ENCODE data around the gene CCR9. TPM values are rescaled to one million over a fixed set of nuclear protein-coding genes. Genes with fewer than 3 reads are reported as not detected.

Gene CCR9
- total RNA-seq, 2 donors from 2014 or later, result 0.13 TPM; not detected in 1

DNA sequence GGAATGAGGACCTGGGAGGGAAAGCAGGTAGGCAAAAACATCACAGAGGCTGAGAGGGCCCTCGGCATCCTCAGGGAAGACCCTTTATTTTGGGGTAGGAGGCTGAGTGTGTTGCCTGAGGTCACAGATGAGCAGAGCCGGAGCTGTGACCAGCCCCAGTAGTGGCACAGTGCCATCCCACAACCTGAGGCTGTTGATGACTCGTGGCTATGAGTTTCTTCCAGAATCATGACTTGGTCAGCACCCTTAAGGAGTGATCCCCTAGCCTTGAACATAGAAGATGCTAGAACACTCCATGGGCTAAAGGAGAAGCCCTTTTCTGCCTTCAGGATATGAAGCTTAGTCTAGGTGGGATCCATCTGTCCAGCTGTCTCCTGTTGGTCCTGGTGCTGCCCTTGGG is 37.4 kb downstream of the CCR9 start:
- DNase-seq, result no peak
- Histone ChIP-seq H3K9ac (ENCODE audit: low read depth in 2 of 2, low read length in 2 of 2) (no peak overlapping the region), H3K27ac (no peak overlapping the region), H3K4me1 (no peaks in the 10 kb centered on the region), H3K9me3 (no peaks in the 10 kb centered on the region), H3K36me3 (no peaks in the 10 kb centered on the region), H3K4me3 (no peak overlapping the region), H3K27me3 (no peaks in the 10 kb centered on the region)
- TF ChIP-seq, protein P1, sequence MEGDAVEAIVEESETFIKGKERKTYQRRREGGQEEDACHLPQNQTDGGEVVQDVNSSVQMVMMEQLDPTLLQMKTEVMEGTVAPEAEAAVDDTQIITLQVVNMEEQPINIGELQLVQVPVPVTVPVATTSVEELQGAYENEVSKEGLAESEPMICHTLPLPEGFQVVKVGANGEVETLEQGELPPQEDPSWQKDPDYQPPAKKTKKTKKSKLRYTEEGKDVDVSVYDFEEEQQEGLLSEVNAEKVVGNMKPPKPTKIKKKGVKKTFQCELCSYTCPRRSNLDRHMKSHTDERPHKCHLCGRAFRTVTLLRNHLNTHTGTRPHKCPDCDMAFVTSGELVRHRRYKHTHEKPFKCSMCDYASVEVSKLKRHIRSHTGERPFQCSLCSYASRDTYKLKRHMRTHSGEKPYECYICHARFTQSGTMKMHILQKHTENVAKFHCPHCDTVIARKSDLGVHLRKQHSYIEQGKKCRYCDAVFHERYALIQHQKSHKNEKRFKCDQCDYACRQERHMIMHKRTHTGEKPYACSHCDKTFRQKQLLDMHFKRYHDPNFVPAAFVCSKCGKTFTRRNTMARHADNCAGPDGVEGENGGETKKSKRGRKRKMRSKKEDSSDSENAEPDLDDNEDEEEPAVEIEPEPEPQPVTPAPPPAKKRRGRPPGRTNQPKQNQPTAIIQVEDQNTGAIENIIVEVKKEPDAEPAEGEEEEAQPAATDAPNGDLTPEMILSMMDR (IDR thresholded peaks at IDR 0.05), result no peak
- intact Hi-C loops (cut with DNase I), result no loop called here

DNA sequence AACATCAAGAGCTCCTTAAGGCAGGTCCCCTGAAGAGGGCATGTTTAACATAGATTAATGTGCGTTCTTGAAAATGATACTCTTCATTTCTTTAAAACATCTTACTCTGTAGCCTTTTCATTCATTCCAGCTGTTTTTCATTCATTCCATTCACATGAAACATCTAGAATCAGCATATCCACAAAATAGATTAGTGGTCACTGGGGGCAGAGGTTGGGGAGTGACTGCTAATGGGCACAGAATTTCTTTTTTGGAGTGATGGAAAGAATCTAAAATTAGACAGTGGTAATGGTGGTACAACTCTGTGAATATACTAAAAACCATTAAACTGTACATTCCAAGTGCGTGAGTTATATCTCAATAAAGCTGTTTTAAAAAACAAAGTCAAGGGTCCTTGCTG is 41.5 kb downstream of the CCR9 start:
- H3K9ac ChIP-seq (ENCODE audit: low read depth in 2 of 2, low read length in 2 of 2), result no peak overlapping the region
- no peaks in the 10 kb centered on the region for H3K27me3 ChIP-seq
- H3K4me3 ChIP-seq, result no peak overlapping the region
- H3K27ac ChIP-seq, result no peak overlapping the region
- no peak for DNase-seq
- peaks cover 8% of the 10 kb centered on the region for H3K36me3 ChIP-seq
- H3K4me1 ChIP-seq, result no peaks in the 10 kb centered on the region
- H3K9me3 ChIP-seq, result no peaks in the 10 kb centered on the region
- intact Hi-C loops (cut with DNase I), result loop anchor here (2.0 kb wide), 1 partner anchor 165 kb away; no protein-coding TSS in a partner anchor
- TF ChIP-seq, protein P1 (IDR thresholded peaks at IDR 0.05), result no peak

DNA sequence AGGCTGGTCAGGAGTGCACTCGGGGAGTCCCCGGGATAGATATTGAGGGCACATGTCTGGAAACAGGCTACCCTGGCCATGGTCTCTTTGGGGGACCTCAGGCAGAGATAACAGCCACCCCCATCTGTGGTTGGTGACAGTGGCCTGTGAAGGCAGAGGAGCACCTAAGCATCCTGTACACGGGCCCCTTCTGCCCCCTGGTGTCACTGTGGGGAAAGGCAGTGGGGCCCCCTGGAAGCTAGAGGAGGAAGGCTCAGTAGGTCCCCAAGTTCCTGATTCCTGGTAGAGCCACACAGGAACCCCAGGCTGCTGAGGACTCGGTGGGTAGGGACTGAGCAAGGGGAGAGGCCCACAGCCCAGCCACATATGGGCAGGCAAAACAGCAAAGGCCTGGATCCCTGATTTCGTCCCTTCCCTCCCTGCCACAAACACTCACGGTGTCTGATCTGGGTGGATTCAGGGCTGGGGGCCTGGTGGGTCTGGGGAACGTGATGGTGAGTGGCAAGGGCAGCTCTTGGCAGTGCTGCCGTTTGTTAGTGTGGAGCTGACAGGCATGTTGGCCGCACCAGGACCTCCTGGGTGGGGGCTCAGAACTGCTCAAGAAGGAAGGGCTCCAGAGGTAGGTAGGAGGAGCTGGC is 42.8 kb downstream of the CCR9 start:
- Histone ChIP-seq H3K4me3 (no peak overlapping the region), H3K4me1 (no peaks in the 10 kb centered on the region), H3K27ac (no peak overlapping the region), H3K36me3 (peaks cover 8% of the 10 kb centered on the region), H3K9ac (ENCODE audit: low read depth in 2 of 2, low read length in 2 of 2) (no peak overlapping the region), H3K27me3 (no peaks in the 10 kb centered on the region), H3K9me3 (no peaks in the 10 kb centered on the region)
- TF ChIP-seq, protein P1 (IDR thresholded peaks at IDR 0.05), result peak; percentile 75
- DNase-seq, result peak; percentile 46
- intact Hi-C loops (cut with DNase I), result loop anchor here (2.0 kb wide), 1 partner anchor 166 kb away; no protein-coding TSS in a partner anchor

DNA sequence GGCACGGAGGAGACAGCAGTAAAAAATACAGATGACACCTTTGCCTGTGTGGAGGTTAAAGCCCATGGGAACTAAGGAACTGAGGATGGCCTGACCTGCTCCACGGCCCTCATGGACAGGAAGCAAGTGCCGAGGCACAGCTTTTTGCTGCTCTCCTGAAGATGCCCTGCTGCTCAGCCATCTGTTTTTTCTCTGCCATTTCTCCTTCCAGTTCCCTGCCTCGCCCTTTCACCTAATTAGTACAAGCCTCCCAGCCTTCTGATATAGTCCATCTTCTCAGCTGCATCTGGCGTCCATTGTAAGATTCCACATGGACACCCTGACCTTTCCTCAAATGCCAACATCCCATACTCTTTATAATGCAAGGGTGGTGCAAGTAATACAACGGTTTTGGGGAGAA is 45.2 kb downstream of the CCR9 start:
- Histone ChIP-seq H3K27ac (no peak overlapping the region), H3K9me3 (no peaks in the 10 kb centered on the region), H3K27me3 (no peaks in the 10 kb centered on the region), H3K4me1 (no peaks in the 10 kb centered on the region), H3K9ac (ENCODE audit: low read depth in 2 of 2, low read length in 2 of 2) (no peak overlapping the region), H3K4me3 (no peak overlapping the region), H3K36me3 (peaks cover 8% of the 10 kb centered on the region)
- DNase-seq, result no peak
- intact Hi-C loops (cut with DNase I), result no loop called here
- TF ChIP-seq, protein P1 (IDR thresholded peaks at IDR 0.05), result no peak

DNA sequence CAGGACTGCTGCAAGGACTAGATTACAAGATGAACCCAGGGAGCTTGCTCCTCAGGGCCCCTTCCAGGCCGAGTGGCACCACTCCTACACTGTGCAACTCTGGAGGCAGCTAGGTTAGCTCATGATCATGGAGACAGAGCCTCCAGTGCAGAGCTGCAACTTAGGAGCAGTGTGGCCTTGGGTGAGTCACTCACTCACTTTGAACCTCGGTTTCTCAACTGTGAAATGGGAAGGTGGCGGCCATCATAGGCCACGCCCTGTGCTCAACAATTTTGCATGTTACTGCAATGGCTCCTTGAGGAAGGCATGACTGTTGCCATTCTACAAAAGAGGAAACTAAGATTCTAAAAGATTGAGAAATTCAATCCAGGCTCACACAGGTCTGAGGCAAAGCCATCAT is 45.8 kb downstream of the CCR9 start:
- Histone ChIP-seq H3K36me3 (peaks cover 8% of the 10 kb centered on the region), H3K9me3 (no peaks in the 10 kb centered on the region)
- intact Hi-C loops (cut with DNase I), result no loop called here

More for the DNA sequence above, 45.8 kb downstream of the CCR9 start:
- H3K9ac ChIP-seq (ENCODE audit: low read depth in 2 of 2, low read length in 2 of 2), result no peak overlapping the region
- no peaks in the 10 kb centered on the region for H3K4me1 ChIP-seq
- H3K27ac ChIP-seq, result no peak overlapping the region
- no peaks in the 10 kb centered on the region for H3K27me3 ChIP-seq
- TF ChIP-seq, protein P1 (IDR thresholded peaks at IDR 0.05), result no peak
- H3K4me3 ChIP-seq, result no peak overlapping the region
- no peak for DNase-seq

All from colonic mucosa (tissue), 4 donors.